GM12801 (cell line): Measurements from ENCODE around the gene MELK.

Experiments
- CTCF ChIP-seq: IDR thresholded peaks from one replicate; pipeline ENCODE4 v1.5.1; 2011; ENCODE audit warnings: control low read depth; ENCODE audit not compliant: insufficient read length; ENCODE audit errors: extremely low read depth

The MELK gene

GRCh38 chr9:36717276-36717675 lies 144.6 kb downstream of the MELK start:
- TF ChIP-seq CTCF: no peak

GRCh38 chr9:36718612-36719011 lies 145.9 kb downstream of the MELK start:
- no peak for TF ChIP-seq CTCF

- no peak for TF ChIP-seq CTCF
These were observed 147.3 kb downstream of the MELK start for GRCh38 chr9:36720043-36720442.

- no peak for TF ChIP-seq CTCF
These were observed 149.3 kb downstream of the MELK start for GRCh38 chr9:36721846-36722588.

GRCh38 chr9:36725777-36726356 lies 153.2 kb downstream of the MELK start:
- TF ChIP-seq CTCF: no peak
